Small intestine (tissue), 7 donors: Measurements from ENCODE around the gene DCTD. TPM values are rescaled to one million over a fixed set of nuclear protein-coding genes. Genes with fewer than 3 reads are reported as not detected.

Source experiments
- DNase-seq, 2 donors: peaks; one replicate each; pipeline versions ENCODE4 v3.0.0 to v3.0.0-alpha.2; 2013
- FAIRE-seq: peaks from 2 replicates; lab custom pipeline; 2012; peaks lifted over from hg19 to GRCh38; lab: Jason Lieb, UNC
- H3K27ac ChIP-seq, 3 donors: one replicate each; pipeline ENCODE4 v1.5.1; 2013; ENCODE audit warnings: low read length in 2 of 3, mild to moderate bottlenecking in 2 of 3, control low read depth in 1 of 3, inconsistent platforms in 1 of 3, low read depth in 1 of 3, moderate library complexity in 1 of 3
- H3K27me3 ChIP-seq, 3 donors: one replicate each; pipeline ENCODE4 v1.6.1; 2013; ENCODE audit warnings: low read length in 3 of 3, inconsistent platforms in 1 of 3; ENCODE audit not compliant: control insufficient read depth in 3 of 3, insufficient read depth in 3 of 3
- H3K36me3 ChIP-seq, 3 donors: one replicate each; pipeline ENCODE4 v1.6.1; 2013; ENCODE audit warnings: low read length in 3 of 3, inconsistent platforms in 1 of 3, low read depth in 1 of 3, mild to moderate bottlenecking in 1 of 3, moderate library complexity in 1 of 3; ENCODE audit not compliant: control insufficient read depth in 3 of 3, insufficient read depth in 2 of 3
- H3K4me1 ChIP-seq, 3 donors: one replicate each; pipeline ENCODE4 v1.6.1; 2013; ENCODE audit warnings: low read length in 2 of 3, inconsistent platforms in 1 of 3, low read depth in 1 of 3, mild to moderate bottlenecking in 1 of 3, moderate library complexity in 1 of 3; ENCODE audit not compliant: control insufficient read depth in 3 of 3, insufficient read depth in 2 of 3
- H3K4me3 ChIP-seq, 3 donors: one replicate each; pipeline ENCODE4 v1.5.1; 2013; ENCODE audit warnings: low read length in 3 of 3, control low read depth in 1 of 3, inconsistent platforms in 1 of 3, low read depth in 1 of 3, mild to moderate bottlenecking in 1 of 3, moderate library complexity in 1 of 3
- H3K9me3 ChIP-seq, 2 donors: one replicate each; pipeline ENCODE4 v1.6.1; 2013; ENCODE audit warnings: low read depth in 1 of 2, low read length in 1 of 2; ENCODE audit not compliant: control insufficient read depth in 2 of 2, insufficient read depth in 1 of 2
- WGBS, 3 donors: extraction: QIAGEN DNeasy Blood & Tissue Kit; methylation state at CpG; one replicate each; pipeline ENCODE4 v1.1.7; 2013; 5-methylcytosine and 5-hydroxymethylcytosine counted together
- polyA plus RNA-seq, 4 donors: library from polyadenylated mRNA; stranded (reverse) in 3 of 4; unstranded in 1 of 4; fragments of 200-250 nt in 3 of 4; fragments of 120-200 nt in 1 of 4; gene quantifications; one replicate each; pipeline versions ENCODE4 v1.2.1 to v1.2.3, GENCODE V29; 2013
- donor health status: healthy with polysubstance abuse.
- donor health status: control.
- donor health status: control.
- donor health status: Bipolar disorder and iron deficiency.
- donor health status: healthy.

The DCTD gene
- polyA plus RNA-seq, 4 donors, result 17.9 to 82.3 (median 47.5) TPM

GRCh38 chr4:182859730-182860129, 57.5 kb downstream of the DCTD start:
- Histone ChIP-seq H3K9me3 (peaks cover 0 to 15% of the 10 kb centered on the region in 2 donors), H3K27ac (no peak overlapping the region), H3K4me3 (no peak overlapping the region), H3K4me1 (no peaks in the 10 kb centered on the region), H3K36me3 (no peaks in the 10 kb centered on the region), H3K27me3 (no peaks in the 10 kb centered on the region)
- no peak for FAIRE-seq
- 94 to 98% (median 97%) methylated on average over 2 of the region's 2 CpGs for WGBS, 3 donors
- no peak for DNase-seq

GRCh38 chr4:182858711-182859110, 58.5 kb downstream of the DCTD start:
- no peaks in the 10 kb centered on the region for H3K4me1 ChIP-seq
- H3K36me3 ChIP-seq, result no peaks in the 10 kb centered on the region
- H3K27me3 ChIP-seq, result no peaks in the 10 kb centered on the region
- no peak for FAIRE-seq
- H3K9me3 ChIP-seq, result peaks cover 0 to 23% of the 10 kb centered on the region in 2 donors
- no peak for DNase-seq
- no peak overlapping the region for H3K4me3 ChIP-seq
- WGBS, 3 donors, result 86 to 96% (median 95%) methylated on average over 4 of the region's 4 CpGs
- H3K27ac ChIP-seq, result no peak overlapping the region

- no peaks in the 10 kb centered on the region for H3K36me3 ChIP-seq
- H3K9me3 ChIP-seq, result peaks cover 0 to 30% of the 10 kb centered on the region in 2 donors
- no peak overlapping the region for H3K4me3 ChIP-seq
- H3K27ac ChIP-seq, result no peak overlapping the region
- H3K27me3 ChIP-seq, result no peaks in the 10 kb centered on the region
- no peak for FAIRE-seq
- no peaks in the 10 kb centered on the region for H3K4me1 ChIP-seq
- DNase-seq, result no peak
- 93 to 95% (median 93%) methylated on average over 15 of the region's 15 CpGs for WGBS, 3 donors
These were observed 60.3 kb downstream of the DCTD start for GRCh38 chr4:182856862-182857261.

- WGBS, 3 donors, result 87 to 94% (median 87%) methylated on average over 12 to 13 of the region's 13 CpGs
- no peak overlapping the region for H3K4me3 ChIP-seq
- H3K4me1 ChIP-seq, result no peaks in the 10 kb centered on the region
- DNase-seq (no peak), FAIRE-seq (no peak)
- no peak overlapping the region for H3K27ac ChIP-seq
- H3K9me3 ChIP-seq, result peaks cover 0 to 30% of the 10 kb centered on the region in 2 donors
- H3K27me3 ChIP-seq, result no peaks in the 10 kb centered on the region
- H3K36me3 ChIP-seq, result no peaks in the 10 kb centered on the region
These were observed 61.3 kb downstream of the DCTD start for GRCh38 chr4:182855877-182856276.

- Histone ChIP-seq H3K27ac (no peak overlapping the region), H3K9me3 (peaks cover 0 to 29% of the 10 kb centered on the region in 2 donors), H3K27me3 (no peaks in the 10 kb centered on the region), H3K4me1 (no peaks in the 10 kb centered on the region), H3K36me3 (no peaks in the 10 kb centered on the region), H3K4me3 (no peak overlapping the region)
- 58 to 84% (median 71%) methylated on average over 12 of the region's 12 CpGs for WGBS, 3 donors
- FAIRE-seq (no peak), DNase-seq (peak in 1 of 2 donors; percentile 46)
These were observed 61.9 kb downstream of the DCTD start for GRCh38 chr4:182855312-182855711.

- DNase-seq (peak in 1 of 2 donors; percentile 27), FAIRE-seq (no peak)
- Histone ChIP-seq H3K27ac (no peak overlapping the region), H3K9me3 (peaks cover 0 to 24% of the 10 kb centered on the region in 2 donors), H3K36me3 (no peaks in the 10 kb centered on the region), H3K27me3 (no peaks in the 10 kb centered on the region), H3K4me1 (no peaks in the 10 kb centered on the region), H3K4me3 (no peak overlapping the region)
- WGBS, 3 donors, result 69 to 77% (median 71%) methylated on average over 8 of the region's 8 CpGs
These were observed 62.7 kb downstream of the DCTD start for GRCh38 chr4:182854466-182854865.

- DNase-seq, result no peak
- FAIRE-seq, result no peak
- Histone ChIP-seq H3K36me3 (no peaks in the 10 kb centered on the region), H3K4me3 (no peak overlapping the region), H3K27ac (no peak overlapping the region), H3K9me3 (peaks cover 0 to 24% of the 10 kb centered on the region in 2 donors), H3K4me1 (no peaks in the 10 kb centered on the region), H3K27me3 (no peaks in the 10 kb centered on the region)
- 92 to 97% (median 95%) methylated on average over 15 of the region's 15 CpGs for WGBS, 3 donors
These were observed 63.4 kb downstream of the DCTD start for GRCh38 chr4:182853731-182854330.

GRCh38 chr4:182848685-182849084, 68.5 kb downstream of the DCTD start:
- Histone ChIP-seq H3K4me3 (no peak overlapping the region), H3K36me3 (no peaks in the 10 kb centered on the region), H3K9me3 (peaks cover 0 to 7% of the 10 kb centered on the region in 2 donors), H3K27me3 (no peaks in the 10 kb centered on the region), H3K4me1 (no peaks in the 10 kb centered on the region), H3K27ac (no peak overlapping the region)
- 82 to 91% (median 83%) methylated on average over 6 of the region's 6 CpGs for WGBS, 3 donors
- FAIRE-seq (no peak), DNase-seq (no peak)
